HG03064 (cell line): ENCODE results near the gene MPP7.

Experiments used
- ATAC-seq: cut with Tn5 transposase; IDR thresholded peaks from one replicate; pipeline ENCODE4 v1.9.1; 2021; ENCODE audit warnings: low read depth; ENCODE audit not compliant: unreplicated experiment

The MPP7 gene

GRCh38 chr10:28274475-28274874, 28.4 kb downstream of the MPP7 start:
- ATAC-seq: no peak

- no peak for ATAC-seq
These were observed 29.5 kb downstream of the MPP7 start for GRCh38 chr10:28273343-28273742.

GRCh38 chr10:28269842-28270456, 32.9 kb downstream of the MPP7 start:
- ATAC-seq: no peak

- no peak for ATAC-seq
These were observed 36.2 kb downstream of the MPP7 start for GRCh38 chr10:28266449-28267224.

- no peak for ATAC-seq
These were observed 39.6 kb downstream of the MPP7 start for GRCh38 chr10:28263136-28263857.

GRCh38 chr10:28256776-28257175, 46.1 kb downstream of the MPP7 start:
- no peak for ATAC-seq

GRCh38 chr10:28254290-28254985, 48.4 kb downstream of the MPP7 start:
- no peak for ATAC-seq

GRCh38 chr10:28253169-28253785, 49.6 kb downstream of the MPP7 start:
- ATAC-seq: no peak
